ENCODE data around the gene PLCG1.

DNA sequence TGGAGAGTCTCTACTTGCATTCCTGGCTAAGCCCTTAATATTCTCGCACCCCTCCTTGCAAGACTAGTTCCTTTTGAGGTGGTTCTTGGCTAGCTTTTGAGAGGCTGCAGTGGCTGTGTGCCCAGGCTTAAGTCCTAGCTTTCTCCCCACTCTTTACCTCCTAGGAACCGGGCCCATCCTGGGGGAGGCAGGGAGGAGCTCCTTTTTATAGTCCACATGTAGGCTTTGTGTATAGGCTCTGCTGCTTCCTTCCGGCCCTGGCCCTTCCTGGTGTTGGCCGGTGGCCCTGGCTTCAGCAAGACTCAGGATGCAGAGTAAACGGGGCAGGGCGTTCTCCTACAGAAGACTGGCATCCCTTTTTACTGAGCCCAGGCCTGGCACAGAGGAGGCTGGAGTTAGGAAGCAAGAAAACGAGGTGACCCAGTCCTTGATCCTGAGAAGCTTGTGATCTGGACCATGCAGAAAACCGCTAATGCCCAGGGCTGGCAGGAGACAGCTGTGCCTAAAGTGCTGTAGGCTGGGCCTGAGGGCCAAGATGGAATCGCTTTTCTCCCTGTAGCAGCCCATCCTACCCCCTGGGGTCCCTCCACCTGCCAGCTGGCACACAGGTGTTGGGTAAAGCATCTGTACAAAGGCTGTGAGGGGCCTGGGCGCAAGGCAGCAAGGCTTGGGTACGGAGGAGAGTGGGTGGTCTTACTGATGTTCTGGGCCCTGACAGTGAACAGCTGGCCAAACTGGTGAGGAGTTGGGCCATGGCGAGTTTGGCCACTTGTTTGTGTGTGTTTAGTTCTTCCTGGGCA is 8.7 kb downstream of the PLCG1 start:
- TF ChIP-seq POLR2AphosphoS5 (IDR thresholded peaks at IDR 0.05; ENCODE audit: borderline replicate concordance, low read depth, low read length) (no peak), EZH2 (IDR thresholded peaks at IDR 0.05) (no peak), FOXP2 (optimal IDR thresholded peaks at IDR 0.05; ENCODE audit: control extremely low read depth, extremely low read length, insufficient read depth) (no peak)
